GDM1 (cell line): ENCODE results near the gene S100A8.
"Not testable (repeated sequence)": the region's sequence is repeated elsewhere in the genome, so short reads cannot be mapped to it uniquely, and the experiment has no call there.

ENCODE experiments used
- DNase-seq: peaks from one replicate; lab custom pipeline; 2025; lab: John Stamatoyannopoulos, UW

S100A8 gene

DNA sequence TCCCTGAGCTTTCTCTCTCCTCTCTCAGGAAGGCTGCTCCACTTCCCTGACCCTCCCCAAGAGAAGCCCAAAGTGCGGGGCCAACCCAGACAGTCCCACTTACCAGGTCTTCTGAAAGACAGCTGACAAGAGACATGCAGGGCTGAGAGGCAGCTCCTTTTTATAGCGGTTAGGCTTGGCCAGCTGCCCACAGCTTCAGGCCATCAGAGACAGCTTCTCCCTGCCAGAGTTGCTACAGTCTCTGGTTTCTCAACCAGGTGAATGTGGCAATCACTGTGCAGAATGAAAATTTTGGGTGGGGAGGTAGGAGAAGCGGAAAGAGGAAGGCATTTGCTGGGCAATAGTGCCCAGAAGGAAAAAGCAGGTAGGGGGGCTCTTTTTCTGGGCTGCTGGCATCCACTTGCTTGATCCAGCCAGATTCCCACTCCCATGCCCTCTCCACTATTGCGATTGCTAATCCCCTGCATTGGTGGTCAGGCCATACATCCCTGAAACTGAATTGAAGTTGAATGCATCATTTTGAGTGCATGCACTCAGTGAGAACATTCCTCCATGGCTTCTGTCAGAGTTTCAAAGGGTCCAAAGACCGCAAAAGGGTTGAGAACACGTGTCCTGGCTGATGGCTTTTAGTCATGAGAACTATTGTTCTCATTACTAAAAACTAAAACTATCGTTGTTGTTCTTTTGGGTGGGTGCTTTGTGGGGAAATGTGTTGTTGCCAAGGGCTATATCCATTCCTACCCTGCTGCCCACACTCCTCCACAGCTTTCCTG is at the start of gene S100A8:
Gene S100A8 (minus strand): TSS at position 136 of the 773 bp plus-strand sequence. CDS start 538 bp downstream, outside the sequence.
- DNase-seq, result no peak

DNA sequence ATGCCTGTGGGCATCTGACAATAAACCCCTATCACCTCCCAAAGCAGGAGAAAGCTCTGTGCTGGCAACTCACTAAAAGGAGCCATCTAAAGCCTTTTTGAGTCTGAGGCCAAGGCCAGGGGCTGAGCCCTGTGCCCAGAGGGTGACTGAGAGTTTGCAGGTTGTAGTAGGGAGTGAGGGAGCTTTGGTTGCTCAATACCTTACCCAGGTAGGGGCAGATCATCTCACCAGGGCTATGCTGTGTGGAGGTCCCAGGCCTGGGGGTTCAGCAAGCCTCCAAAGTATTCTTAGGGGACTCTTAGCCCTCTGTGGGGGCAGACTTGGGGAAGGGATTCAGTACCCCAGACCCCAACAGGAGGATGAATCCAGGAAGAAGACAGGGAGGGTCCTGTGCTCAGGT is 48.4 kb upstream of the S100A8 start:
- DNase-seq, result no peak

DNA sequence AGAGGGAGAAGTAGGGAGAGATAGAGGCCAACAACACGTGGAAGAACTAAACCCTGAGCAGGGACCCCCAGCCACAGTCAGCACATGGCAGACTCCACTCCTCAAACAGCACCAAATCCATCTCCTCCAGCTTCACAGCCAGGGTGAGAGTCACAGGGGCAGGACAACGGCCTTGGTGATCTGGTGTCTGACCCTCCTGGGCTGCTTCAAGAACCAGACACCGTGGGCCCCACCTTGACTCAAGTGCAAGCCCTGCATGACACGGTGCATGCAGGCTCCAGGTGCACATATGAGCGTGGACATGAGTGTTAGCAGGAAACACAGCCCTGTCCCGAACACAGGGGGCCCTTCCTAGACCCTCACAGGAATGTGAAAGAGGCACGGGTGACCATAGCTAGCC is 47.7 kb upstream of the S100A8 start:
- no peak for DNase-seq

DNA sequence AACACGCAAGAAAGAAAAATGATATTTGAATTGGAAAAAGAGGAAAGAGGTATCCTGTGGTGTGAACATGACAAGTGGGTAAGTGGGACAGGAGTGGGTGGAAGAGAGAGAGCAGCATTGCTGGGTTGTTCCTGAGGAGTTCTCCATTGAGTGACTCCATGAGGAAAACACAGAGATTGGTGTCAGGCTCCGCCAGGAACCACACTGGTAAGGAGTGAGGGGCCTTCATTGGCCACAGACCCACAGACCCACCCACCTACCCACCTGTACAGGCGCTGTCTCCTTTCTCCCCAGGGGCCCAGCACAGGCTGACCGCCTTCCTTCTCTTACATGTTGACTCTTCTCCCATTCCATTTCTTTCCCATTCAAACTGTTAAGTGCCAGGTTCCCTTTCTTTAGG is 46.4 kb upstream of the S100A8 start:
- no peak for DNase-seq

- no peak for DNase-seq
Measured at GRCh38 chr1:153434746-153435455, 44.0 kb upstream of the S100A8 start.

GRCh38 chr1:153432874-153433681 is 42.2 kb upstream of the S100A8 start:
- DNase-seq, result no peak

GRCh38 chr1:153431928-153432327 is 41.1 kb upstream of the S100A8 start:
- DNase-seq, result no peak

GRCh38 chr1:153431427-153431826 is 40.6 kb upstream of the S100A8 start:
- DNase-seq, result no peak

GRCh38 chr1:153431002-153431401 is 40.1 kb upstream of the S100A8 start:
- DNase-seq, result no peak

DNA sequence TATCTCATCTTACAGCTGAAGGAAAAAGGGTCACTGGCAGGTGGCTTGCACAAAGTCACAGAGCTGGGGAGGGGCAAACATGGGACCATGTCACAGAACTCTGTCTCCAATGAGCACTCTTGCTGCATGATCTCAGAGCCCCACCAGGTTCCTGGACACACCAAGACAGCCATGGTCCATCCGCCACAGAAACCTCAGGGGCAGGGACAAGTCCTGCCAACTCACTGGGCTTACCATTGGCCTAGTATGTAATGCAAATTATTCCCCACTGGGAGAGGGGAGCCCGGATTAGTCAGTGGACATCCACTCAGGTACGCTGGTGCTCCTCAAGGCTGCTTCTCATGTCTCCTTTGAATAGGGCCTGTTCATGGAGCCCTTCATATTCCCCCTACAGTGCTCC is 39.7 kb upstream of the S100A8 start:
- no peak for DNase-seq

DNA sequence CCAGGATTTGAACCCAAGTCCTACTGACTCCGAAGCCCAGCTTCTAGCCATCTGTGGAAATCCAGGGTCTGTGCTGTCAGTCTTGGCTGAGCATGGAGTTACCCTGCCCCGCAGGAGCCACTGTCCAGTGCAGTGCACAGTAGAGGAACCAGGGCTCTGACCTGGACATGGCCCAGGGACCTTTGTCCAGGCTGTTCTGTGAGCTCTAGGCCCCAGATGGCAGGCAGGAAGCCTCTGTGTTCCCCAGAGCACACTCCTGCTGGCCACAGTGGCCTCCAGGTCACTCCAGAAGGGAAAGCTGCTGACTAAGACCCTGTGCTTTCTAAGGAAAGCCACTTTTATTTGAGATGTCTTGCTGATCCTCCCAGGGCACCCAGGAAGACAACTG is 39.3 kb upstream of the S100A8 start:
- no peak for DNase-seq

GRCh38 chr1:153429266-153430165 is 38.6 kb upstream of the S100A8 start:
- DNase-seq, result no peak

GRCh38 chr1:153428791-153429190 is 37.9 kb upstream of the S100A8 start:
- no peak for DNase-seq

DNA sequence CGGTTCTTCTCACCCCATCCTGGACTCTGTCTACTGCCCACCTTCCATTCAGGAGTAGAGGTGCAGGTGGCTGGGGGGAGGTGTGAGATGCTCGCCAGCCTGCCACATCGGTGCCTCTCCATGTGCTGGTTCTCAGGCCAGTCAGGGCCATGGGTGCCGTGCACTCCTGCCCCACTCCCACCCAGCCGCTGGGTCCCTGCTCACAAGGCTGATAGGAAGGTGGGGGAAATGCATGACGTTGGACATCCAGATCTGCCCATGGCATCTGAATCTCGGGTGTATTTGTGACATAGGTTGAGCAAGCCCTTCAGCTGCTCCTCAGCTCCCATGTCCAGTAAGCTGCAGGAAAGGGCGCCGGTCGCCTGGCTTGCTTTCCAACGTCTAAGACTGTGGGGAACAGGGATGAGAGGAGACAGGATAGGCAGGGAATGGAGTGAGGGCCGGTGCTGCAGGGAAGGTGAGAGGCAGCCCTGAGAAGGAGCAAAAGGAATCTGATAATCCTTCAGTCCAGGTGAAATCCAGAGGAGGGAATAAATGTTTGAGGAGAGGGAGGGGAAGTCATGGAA is 37.3 kb upstream of the S100A8 start:
- DNase-seq, result no peak

DNA sequence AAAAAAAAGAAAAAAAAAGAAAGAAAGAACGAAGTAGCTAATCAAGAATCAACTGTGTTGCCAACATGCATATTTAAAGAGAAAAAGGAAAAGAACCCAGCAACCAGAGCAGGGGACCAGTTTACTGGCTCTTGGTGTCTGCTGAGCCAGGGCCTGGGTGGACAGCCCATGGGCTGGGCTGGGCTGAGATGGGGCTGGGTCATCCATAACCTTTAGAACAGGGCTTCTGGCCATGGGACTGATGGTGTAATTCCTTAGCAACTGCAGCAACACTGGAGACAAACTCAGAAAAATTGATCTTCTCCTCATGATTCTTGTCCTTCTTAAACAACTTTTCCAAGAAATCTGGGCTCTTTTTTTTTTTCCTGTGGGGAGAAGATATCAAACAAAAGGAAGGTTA is 35.9 kb upstream of the S100A8 start:
- DNase-seq, result no peak

DNA sequence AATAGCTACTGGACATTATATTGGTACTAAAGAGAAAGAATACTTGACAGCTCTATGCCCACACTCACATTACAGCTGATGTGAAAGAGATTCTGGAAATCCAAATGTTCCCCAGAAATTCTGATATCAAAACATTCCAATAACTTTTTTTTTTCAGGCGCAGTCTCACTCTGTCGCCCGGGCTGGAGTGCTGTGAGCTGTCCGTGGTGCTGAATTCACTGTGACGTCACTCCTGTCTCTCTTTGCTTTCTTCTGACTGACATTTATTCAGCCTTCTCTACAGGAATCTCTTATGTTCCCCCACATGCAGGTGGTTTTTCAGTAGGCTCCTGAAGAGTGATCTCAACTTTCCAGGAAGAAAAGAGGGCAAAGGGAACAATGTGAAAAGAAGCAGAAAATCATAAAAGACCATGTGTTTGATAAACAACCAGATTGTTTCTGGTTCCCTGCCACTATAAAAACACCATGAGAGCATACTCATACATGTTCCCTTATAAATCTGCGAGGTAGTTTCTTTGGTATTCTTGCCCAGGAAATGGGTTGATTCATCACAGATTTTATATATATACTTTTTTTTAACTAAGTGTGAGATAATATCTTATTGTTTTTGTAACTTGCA is 31.7 kb upstream of the S100A8 start:
- peak; percentile 43 for DNase-seq

GRCh38 chr1:153420306-153420705 is 29.4 kb upstream of the S100A8 start:
- DNase-seq, result no peak

DNA sequence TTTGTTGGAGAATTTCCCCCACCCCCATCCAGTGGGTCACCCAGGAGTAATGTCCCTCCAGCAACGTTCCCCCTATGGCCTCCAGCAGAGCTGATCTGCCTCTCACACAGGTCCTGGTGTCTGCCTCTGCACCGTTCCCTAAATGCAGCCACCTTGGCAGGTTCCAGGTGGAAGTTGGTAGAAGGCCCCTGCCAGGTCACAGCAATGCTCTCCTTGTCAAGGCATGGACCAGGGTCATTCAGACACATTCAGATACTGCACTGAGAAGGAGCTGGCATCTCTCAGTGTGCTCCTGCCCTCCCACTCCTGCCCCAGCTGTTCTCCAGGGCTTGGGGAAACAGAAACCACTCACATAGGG is 28.5 kb upstream of the S100A8 start:
- DNase-seq, result not testable (repeated sequence)

GRCh38 chr1:153418758-153419435 is 28.0 kb upstream of the S100A8 start:
- not testable (repeated sequence) for DNase-seq

GRCh38 chr1:153417136-153417888 is 26.4 kb upstream of the S100A8 start:
- DNase-seq, result no peak
